HUES48 (cell line): ENCODE results near the gene ZNF208.
"Not testable (repeated sequence)": the region's sequence is repeated elsewhere in the genome, so short reads cannot be mapped to it uniquely, and the experiment has no call there.

Source experiments
- H3K27ac ChIP-seq: one replicate; pipeline ENCODE4 v1.7.0; 2013; ENCODE audit warnings: low read depth, low read length, inconsistent platforms
- H3K27me3 ChIP-seq: 2 replicates; pipeline ENCODE4 v1.6.1; 2013; ENCODE audit warnings: mild to moderate bottlenecking, low read length; ENCODE audit not compliant: control insufficient read depth, insufficient read depth
- H3K36me3 ChIP-seq: 2 replicates; pipeline ENCODE4 v1.6.1; 2013; ENCODE audit warnings: low read length; ENCODE audit not compliant: control insufficient read depth, insufficient read depth
- H3K4me1 ChIP-seq: 2 replicates; pipeline ENCODE4 v1.6.1; 2013; ENCODE audit warnings: mild to moderate bottlenecking, low read length; ENCODE audit not compliant: control insufficient read depth, insufficient read depth
- H3K4me3 ChIP-seq: 2 replicates; pipeline ENCODE4 v1.5.1; 2013; ENCODE audit warnings: mild to moderate bottlenecking, low read depth, low read length
- H3K9ac ChIP-seq: 2 replicates; pipeline ENCODE4 v1.6.1; 2013; ENCODE audit warnings: mild to moderate bottlenecking, low read depth, low read length, moderate library complexity
- H3K9me3 ChIP-seq: 2 replicates; pipeline ENCODE4 v1.6.1; 2013; ENCODE audit warnings: low read length; ENCODE audit not compliant: control insufficient read depth, insufficient read depth

ZNF208 gene

DNA sequence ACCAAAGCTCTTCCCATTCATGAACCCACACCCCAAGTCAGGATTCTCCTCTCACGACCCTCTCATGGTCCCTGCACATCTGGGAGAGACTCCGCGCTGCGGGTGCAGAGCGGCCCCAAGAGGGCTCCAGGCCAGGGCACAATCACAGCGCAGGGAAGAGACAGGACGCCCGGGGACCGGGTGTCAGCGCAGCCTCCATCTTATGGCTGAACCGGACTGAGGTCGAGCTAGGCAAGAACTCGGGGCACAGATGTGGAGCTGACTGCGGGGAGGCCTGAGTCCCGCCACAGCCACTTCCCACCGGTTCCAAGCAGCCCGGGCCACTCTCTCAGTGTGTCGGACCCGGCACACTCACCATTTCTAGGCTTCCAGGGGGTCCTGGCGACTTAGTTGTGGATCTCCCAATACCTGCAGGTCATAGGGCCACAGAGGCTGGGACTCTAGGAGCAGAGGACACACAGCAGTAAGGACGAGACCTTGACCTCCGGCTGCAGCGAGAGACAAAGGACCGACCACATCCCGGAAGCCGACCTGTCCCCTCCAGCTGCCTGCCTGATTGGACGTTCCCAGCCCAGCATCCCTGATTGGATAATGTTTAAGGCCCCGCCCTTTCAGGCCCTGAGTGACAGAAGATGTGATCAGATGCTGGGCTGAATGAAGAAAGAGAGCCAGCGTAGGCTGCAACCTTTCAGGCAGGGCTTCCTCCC, at the start of gene ZNF208:
ZNF208 (minus strand) TSS at position 507 of the 707 bp plus-strand sequence; CDS start at position 358, 149 bp downstream.
- H3K4me3 ChIP-seq, H3K9ac ChIP-seq, H3K4me1 ChIP-seq, H3K27ac ChIP-seq, H3K27me3 ChIP-seq, H3K36me3 ChIP-seq: not testable (repeated sequence)
- peaks cover 52% of the 10 kb centered on the region for H3K9me3 ChIP-seq

- Histone ChIP-seq H3K4me1 (no peaks in the 10 kb centered on the region), H3K4me3 (no peak overlapping the region), H3K36me3 (no peaks in the 10 kb centered on the region), H3K9ac (no peak overlapping the region), H3K27me3 (no peaks in the 10 kb centered on the region), H3K9me3 (peaks cover 87% of the 10 kb centered on the region), H3K27ac (no peak overlapping the region)
Measured at GRCh38 chr19:22052644-22053013, 41.9 kb upstream of the ZNF208 start.

GRCh38 chr19:22041151-22041550, 30.4 kb upstream of the ZNF208 start:
- H3K36me3 ChIP-seq, H3K4me1 ChIP-seq, H3K9ac ChIP-seq, H3K4me3 ChIP-seq, H3K27ac ChIP-seq, H3K27me3 ChIP-seq: not testable (repeated sequence)
- peaks cover 89% of the 10 kb centered on the region for H3K9me3 ChIP-seq

DNA sequence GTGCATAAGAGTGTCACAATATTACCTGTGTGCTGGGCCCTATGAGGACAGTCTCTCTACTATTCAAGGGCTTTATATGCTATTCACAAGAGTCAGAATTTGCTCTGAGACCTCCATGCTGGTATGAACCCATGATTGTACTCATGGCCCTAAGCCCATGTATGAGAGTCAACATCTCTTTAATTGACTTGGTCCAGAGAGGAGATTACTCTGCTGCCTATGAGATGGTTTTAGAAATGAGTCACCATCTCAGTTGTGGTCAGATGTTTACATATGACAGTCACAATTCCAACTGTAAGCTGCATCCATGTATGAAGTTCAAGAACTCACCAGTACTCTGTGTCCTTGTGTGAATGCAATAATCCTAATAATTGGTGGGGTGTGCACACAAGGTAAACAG, 19.9 kb upstream of the ZNF208 start:
- H3K9ac ChIP-seq: no peak overlapping the region
- peaks cover 91% of the 10 kb centered on the region for H3K9me3 ChIP-seq
- H3K36me3 ChIP-seq: no peaks in the 10 kb centered on the region
- H3K4me3 ChIP-seq: no peak overlapping the region
- no peaks in the 10 kb centered on the region for H3K4me1 ChIP-seq
- H3K27ac ChIP-seq: no peak overlapping the region
- H3K27me3 ChIP-seq: no peaks in the 10 kb centered on the region

GRCh38 chr19:22026687-22027086, 15.9 kb upstream of the ZNF208 start:
- H3K9me3 ChIP-seq: peaks cover 87% of the 10 kb centered on the region
- H3K27me3 ChIP-seq: no peaks in the 10 kb centered on the region
- no peak overlapping the region for H3K4me3 ChIP-seq
- no peaks in the 10 kb centered on the region for H3K36me3 ChIP-seq
- no peak overlapping the region for H3K27ac ChIP-seq
- no peaks in the 10 kb centered on the region for H3K4me1 ChIP-seq
- no peak overlapping the region for H3K9ac ChIP-seq

GRCh38 chr19:22025539-22025938, 14.8 kb upstream of the ZNF208 start:
- not testable (repeated sequence) for H3K27me3 ChIP-seq, H3K27ac ChIP-seq, H3K36me3 ChIP-seq, H3K9ac ChIP-seq, H3K4me3 ChIP-seq, H3K4me1 ChIP-seq
- peaks cover 89% of the 10 kb centered on the region for H3K9me3 ChIP-seq

- no peaks in the 10 kb centered on the region for H3K4me1 ChIP-seq
- H3K36me3 ChIP-seq: no peaks in the 10 kb centered on the region
- no peak overlapping the region for H3K9ac ChIP-seq
- no peaks in the 10 kb centered on the region for H3K27me3 ChIP-seq
- peaks cover 82% of the 10 kb centered on the region for H3K9me3 ChIP-seq
- no peak overlapping the region for H3K4me3 ChIP-seq
- H3K27ac ChIP-seq: no peak overlapping the region
Measured at GRCh38 chr19:21970466-21970865, 40.3 kb downstream of the ZNF208 start.

DNA sequence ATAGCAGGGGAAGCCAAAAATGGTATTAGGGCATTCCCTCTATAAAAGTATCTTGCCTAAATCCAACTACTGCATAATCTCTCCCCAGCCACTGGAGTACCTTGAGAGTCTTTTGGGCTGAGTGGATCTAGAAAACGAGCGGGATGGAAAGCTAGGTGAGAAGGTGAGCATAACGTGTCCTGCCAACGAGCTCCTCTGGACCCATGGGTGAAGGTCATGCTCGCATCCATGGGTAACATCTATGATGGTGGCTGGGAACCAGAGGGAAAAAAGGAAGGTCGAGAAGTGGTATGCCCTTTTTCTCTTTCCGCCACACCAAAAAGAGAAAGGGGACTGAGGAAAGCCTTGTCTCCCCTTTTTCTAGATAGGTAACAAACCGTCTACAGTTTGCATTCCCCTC, 63.0 kb downstream of the ZNF208 start:
- Histone ChIP-seq H3K27me3 (no peaks in the 10 kb centered on the region), H3K4me1 (no peaks in the 10 kb centered on the region), H3K27ac (no peak overlapping the region), H3K9me3 (peaks cover 93% of the 10 kb centered on the region), H3K36me3 (no peaks in the 10 kb centered on the region), H3K9ac (no peak overlapping the region), H3K4me3 (no peak overlapping the region)

- H3K27me3 ChIP-seq: no peaks in the 10 kb centered on the region
- no peak overlapping the region for H3K9ac ChIP-seq
- no peak overlapping the region for H3K4me3 ChIP-seq
- no peak overlapping the region for H3K27ac ChIP-seq
- H3K9me3 ChIP-seq: peaks cover 74% of the 10 kb centered on the region
- H3K36me3 ChIP-seq: no peaks in the 10 kb centered on the region
- no peaks in the 10 kb centered on the region for H3K4me1 ChIP-seq
Measured at GRCh38 chr19:21940684-21941083, 70.1 kb downstream of the ZNF208 start.

DNA sequence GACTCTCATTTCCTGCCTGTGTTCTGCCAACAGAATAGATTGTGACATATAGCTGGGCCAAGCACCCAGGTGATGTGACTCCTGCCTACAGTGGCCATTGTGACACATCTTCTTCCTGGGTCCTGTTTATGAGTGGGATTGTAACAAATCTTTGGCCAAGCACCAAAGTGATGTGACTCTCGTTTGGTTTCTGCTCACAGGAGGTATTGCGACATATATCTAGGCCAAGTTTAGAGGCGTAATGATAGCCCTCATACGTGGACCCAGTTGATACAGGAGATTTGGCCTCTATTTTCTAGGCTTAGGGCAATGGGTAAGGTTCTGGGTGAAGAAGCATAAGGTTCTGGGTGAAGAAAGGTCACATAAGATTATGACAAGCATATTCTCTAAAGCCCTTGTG, 76.2 kb downstream of the ZNF208 start:
- no peaks in the 10 kb centered on the region for H3K36me3 ChIP-seq
- no peak overlapping the region for H3K4me3 ChIP-seq
- peaks cover 79% of the 10 kb centered on the region for H3K9me3 ChIP-seq
- no peaks in the 10 kb centered on the region for H3K27me3 ChIP-seq
- H3K4me1 ChIP-seq: no peaks in the 10 kb centered on the region
- no peak overlapping the region for H3K27ac ChIP-seq
- no peak overlapping the region for H3K9ac ChIP-seq

DNA sequence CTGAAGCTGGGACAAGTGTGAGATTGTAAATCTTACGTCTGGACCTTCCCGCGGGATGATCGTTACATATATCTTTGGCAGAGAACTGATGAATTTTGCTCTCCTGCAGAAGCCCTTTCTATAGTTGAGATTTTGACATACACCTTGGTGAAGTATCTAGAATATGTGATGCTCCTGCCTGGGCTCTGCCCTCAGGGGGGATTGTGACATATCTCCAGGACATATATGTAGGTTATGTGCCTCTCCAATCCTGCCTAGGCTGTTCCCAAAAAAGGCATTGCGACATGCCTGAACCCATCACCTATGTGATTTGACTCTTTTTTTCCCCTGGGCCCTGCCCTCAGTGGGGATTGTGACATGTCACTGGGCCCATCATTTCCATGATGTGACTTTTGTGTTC, 76.6 kb downstream of the ZNF208 start:
- H3K27me3 ChIP-seq: no peaks in the 10 kb centered on the region
- no peak overlapping the region for H3K27ac ChIP-seq
- no peak overlapping the region for H3K9ac ChIP-seq
- H3K36me3 ChIP-seq: no peaks in the 10 kb centered on the region
- H3K9me3 ChIP-seq: peaks cover 82% of the 10 kb centered on the region
- no peaks in the 10 kb centered on the region for H3K4me1 ChIP-seq
- H3K4me3 ChIP-seq: no peak overlapping the region
